Glomerular endothelial cell (primary cell): Measurements from ENCODE around the gene IQCE. TPM values are rescaled to one million over a fixed set of nuclear protein-coding genes. Genes with fewer than 3 reads are reported as not detected.

ENCODE experiments used
- DNase-seq: peaks from one replicate; pipeline ENCODE4 v3.0.0-alpha.2; 2011; ENCODE audit warnings: low read depth, low spot score; ENCODE audit errors: extremely low read depth
- total RNA-seq: library from RNA; depleted of rRNA; stranded (reverse); fragments of >200 nt; gene quantifications from 2 replicates; pipeline ENCODE4 v1.2.3, GENCODE V29; 2015

The IQCE gene
- total RNA-seq, 1 donor from 2014 or later, result 12.7 TPM

DNA sequence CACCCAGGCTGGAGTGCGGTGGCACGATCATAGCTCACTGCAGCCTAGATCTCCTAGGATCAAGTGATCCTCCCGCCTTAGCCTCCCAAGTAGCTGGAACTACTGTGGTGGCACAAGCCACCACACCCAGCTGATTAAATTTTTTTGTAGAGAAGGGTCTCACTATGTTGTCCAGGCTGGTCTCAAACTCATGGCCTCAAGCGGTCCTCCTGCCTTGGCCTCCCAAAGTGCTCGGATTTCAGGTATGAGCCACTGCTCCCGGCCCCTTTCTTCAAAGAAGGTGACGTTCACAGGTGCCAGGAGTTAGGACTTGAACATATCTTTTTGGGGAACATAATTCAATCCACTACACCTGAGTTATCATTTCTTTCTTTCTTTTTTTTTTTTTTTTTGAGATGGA, 70.1 kb downstream of the IQCE start:
- no peak for DNase-seq

DNA sequence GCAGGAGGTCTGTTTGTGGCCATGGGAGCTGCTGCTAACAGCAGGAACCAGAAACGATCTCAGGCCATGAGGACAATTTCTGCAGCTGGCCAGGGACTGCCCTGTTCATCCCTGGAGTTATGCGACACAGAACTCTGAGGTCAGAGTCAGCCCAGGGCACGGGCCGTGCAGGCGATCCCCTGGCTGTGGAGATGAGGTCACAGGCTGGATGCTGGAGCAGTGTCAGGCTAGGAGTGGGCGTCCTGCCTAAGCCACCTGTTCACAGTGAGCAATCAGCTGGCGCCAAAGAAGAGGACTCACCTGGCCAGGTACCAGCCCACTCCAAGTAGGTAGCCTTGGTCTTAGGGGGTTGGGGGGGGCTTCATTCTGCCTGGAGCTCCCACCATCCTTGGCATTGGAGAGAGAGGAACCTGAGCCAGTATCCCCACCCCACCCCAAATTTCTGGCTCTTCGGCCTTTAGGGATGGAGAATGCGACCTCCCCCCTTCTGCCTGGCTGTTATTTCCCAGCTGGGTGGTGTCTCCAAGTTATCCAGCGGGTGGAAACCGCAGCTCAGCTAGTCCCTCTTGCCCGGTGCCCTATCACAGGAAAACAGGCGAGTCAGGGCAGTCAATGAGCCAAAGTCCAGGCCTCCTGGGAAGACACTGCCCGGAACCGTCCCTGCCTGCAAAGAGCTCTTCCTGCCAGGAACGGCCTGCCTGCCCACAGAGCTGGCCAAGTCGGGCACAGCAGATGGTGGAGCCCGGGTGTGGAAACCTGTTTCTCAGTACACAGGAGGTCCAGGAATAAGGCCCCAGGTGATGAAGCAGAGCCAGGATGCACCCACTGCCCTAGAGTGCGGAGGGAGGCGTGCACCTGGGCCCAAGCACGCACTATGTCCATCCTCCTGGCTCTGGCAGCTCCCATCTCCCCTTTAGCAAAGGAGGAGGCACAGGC, 71.2 kb downstream of the IQCE start:
- no peak for DNase-seq

DNA sequence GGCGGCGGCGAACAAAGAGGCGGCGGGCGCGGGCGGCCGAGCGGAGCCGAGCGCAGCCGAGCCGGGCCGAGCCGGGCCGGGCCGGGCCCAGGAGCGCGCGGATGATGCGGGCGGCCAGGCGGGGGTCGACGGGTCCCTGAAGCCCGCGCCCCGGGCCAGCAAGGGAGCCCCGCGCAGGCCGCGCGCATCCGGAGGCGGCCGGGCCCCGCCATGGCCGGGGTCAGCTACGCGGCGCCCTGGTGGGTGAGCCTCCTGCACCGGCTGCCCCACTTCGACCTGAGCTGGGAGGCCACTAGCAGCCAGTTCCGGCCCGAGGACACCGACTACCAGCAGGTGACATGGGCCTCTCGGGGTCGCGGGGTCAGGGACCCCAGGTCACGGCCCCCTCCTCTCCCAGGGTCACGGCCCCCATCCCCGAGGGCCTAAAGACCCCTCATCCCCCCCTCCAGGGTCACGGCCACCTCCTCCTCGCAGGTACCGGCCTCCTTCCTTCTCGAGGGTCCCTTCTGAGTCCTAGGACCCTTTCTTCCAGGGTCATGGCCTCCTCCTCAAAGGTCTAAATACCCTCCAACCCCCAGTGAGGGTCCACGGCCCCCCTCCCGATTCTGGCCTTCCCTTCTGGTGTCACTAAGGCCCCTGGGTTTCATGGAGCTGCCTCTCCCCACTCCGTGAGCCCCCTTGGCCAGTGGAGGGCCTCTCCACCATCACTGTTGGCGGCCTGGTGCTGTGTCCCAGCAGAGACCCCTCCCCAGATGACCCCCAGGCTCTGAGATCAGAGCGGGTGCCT, 73.4 kb downstream of the IQCE start, which contains the start of gene TTYH3:
Gene TTYH3, plus strand, starts transcription at position 41 of the 787 bp plus-strand sequence. Its CDS starts 170 bp downstream, at position 211.
- no peak for DNase-seq

DNA sequence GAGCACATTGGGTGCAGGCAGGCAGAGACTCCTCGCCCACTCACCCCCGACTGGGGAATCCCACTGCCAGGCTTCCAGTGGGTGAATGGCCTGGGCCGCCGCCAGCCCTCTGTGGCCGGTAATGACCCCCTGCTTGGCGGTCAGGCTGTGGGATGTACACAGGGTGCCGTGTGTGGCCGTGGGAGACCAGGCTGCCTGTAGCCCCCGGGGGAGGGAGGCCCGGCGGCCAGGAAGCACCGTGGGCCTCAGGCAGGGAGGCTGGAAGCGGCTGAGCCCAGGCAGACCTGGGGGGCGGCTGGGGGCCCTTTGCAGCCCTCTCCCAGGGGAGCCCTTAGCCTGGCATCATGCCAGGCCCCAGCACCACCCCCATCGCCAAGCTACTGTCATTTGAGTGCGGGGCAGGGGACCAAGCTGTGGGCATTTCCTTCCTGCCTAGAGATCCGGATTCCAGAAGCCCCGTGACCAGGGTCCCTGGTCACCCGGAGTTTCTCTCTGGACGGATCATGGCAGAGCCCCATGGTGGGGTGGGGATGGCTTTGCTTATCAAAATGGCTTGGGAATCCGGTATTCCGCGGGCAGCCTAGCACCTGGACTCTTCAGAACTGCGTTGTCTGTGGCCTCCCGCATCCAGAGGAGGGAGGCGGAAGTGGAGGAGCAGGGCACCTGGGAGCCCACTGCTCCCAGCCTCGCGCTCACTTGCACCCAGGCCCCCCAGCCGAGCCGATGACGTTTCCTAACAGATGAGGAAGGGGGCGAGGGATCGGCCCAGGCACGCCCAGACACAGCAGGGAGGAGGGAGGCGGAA, 74.2 kb downstream of the IQCE start:
- DNase-seq, result no peak

DNA sequence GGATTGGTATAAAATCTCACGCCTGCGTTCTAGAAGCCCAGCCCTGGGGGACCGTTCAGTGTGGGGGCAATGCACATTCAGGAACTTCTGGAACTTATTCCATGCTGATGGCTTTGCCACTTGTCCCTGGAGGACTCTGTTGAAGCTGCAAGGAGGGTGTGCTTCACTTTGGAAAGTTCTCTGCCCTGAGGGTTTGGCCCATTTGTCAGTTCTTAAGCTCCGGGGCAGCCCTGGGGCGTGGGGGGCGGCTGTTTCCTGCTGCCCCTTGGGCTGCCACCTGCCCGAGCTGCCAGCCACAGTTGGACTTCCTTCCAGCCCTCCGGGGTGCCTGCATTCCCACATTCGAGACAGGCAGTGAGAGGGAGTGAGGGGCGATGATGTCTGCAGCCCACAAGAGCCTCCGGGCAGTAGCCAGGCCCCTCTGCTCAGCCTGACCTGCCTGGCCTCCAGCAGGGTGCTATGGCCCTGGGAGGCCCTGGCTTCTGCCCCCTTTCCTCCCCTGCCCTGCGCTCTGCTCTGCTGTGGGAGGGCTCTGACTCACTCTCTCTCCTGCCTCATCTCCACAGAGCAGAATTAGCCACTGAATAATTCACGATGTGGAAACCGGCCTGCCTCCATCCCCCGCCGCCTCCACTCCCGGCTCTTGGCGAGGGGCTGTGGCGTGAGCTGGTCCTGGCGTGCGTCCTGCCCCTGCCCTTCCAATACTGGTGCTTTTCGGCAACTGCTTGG, 74.9 kb downstream of the IQCE start:
- DNase-seq, result no peak

DNA sequence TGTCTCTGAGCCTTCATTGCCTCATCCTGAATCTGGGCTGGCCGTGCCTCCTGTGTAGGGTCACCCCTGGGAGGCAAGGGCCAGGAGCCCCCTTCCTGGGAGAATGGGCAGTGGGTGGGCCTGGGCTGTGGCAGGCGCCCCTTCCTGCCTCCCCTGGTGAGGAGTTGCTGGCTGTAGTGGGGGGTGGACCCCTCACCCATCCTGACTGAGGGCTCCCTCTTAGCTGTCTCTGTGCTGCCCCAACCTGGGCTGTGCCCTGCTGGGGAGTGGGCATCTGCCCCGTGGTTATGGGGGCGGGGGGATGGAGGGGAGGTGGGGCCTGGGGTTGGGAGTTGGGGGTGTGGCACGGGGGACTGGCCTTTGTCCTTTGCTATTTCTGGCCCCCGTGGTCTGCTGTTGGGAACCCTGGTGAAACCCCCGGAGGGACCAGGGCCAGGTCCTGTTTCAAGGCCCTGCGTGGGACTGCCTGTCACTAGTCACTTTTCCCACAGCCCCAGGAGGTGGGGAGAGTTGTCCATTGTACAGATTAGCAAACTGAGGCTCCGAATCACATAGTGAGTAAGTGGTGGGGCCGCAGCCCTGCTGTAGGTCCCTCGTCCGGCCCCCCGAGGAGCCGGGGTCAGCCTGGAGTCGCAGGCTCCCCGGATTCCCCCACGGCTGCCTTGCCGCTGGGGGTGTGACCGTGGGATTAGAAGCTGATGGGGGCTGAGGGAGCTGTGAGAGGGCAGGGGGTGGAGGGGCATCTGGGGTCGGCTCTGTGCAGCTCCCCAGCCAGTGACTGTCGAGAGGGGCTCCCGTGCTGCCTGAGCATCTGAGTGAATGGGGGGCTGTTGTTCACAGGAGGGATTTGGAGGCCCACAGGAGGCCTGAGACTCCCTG, 75.7 kb downstream of the IQCE start:
- no peak for DNase-seq

DNA sequence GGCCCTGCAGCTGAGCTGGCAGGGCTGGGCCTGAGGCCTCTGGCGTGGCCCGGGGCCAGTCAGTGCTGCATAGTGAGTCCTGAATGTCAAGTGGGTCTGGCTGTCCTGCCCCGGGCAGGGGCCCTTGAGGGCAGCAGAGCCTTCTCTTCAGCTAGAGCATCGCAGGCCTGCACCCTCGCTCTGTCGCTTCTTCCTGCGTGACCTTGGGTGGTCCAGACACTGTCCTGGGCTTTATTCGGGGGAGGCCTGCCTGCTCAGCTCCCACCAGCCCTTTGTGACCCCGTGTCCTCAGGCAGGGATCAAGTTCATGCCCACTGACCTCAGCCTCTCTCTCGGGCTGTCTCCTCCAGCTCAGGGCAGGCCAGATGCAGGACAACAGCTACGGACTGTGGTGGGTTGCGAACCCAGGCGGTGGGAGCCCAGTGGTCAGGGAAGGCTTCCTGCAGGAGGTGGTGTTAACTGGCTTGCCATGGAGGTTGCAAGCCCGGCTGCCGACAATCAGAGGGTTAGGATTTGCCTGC, 76.4 kb downstream of the IQCE start:
- no peak for DNase-seq

DNA sequence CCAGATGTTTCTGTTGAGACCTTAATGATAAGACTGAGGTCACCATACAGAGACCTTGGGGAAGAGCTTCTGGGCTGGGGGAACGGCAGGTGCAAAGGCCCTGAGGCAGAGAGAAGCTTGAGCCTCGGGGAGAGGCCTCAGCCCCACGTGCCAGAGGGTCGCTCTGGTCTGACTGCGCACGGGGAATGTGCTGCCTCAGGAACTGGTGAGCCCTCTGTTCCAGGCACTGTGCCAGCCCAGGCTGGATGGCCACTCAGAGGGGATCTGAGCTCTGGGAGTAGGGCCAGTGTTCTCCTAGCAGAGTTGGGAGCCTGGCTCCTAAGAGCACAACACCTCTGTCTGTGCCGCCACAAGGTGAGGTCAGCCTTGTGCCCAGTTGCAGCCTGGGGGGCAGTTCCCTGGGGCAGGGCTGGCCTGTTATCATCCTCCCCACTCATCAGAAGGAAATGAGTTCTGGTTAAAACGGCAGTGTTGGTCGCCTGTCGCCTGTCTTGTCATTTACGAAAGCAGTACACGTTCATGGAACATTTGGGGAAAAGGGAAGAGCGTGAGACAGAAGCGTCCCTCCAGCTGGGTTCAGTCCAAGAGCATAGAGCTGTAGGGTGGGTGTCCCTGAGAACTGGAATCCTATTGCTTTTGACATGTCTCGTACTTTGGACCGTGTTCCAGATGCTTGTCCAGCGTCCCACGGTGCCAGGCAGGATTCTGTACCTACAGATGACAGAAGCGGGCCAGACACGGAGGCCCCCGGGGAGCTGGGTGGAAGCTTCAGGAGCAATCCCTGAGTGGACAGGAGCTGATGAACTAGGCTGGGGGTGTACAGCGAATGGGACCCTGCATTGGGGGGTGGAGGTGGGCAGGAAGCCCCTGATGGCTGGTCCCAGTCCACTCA, 77.3 kb downstream of the IQCE start:
- no peak for DNase-seq

DNA sequence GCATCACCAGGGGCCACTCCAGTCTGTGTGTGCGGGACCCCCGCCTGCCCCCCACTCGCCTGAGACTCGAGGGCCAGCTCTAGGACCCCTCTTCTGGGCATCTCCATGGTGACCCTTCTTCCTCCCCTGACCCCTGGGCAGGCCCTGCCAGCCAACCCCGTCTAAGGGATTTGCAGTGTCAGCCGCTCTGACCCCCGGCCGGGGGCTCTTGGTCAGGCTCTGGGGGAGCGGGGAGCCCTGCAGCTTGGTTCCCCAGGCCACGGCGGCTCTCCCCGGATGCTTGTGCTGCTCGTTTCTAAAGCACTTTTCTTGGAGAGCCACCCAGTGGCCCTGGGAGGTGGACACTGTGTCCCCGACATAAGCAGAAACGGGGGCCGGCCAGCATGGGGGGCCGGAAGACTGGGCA, 78.3 kb downstream of the IQCE start:
- no peak for DNase-seq

DNA sequence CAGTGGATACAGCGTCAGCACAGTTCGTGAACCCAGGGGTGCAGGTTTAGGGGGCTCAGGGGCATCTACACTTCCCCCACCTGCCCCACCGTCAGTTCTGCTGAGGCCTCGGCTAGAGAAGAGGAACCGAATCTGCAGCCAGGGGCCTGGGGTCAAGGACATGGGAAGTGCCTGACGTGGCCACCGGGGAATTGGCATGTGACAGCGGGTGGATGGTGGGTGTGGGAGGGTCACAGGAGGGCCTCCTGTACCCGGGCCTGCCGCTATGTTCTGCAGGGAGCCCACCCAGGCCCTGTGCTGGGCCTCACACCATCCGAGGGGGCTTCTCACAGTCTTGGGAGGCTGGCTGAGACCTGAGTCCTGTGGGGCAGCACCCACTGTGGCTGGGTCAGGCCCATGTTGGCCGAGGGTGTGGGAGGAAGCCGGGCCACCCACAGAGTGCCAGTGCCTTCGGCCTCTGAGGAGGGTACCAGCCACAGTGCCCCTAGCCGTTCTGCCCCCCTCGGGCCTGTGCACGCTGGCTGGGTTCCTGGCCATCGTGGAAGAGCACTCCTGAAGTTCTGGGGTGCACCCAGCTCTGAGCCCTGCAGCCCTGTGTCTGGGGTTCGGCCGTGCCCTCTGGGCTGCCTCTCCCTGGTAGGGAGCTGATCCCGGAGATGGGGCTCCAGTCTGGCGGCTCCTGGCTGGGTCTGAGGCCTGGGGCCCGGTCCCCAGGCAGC, 78.9 kb downstream of the IQCE start:
- no peak for DNase-seq

DNA sequence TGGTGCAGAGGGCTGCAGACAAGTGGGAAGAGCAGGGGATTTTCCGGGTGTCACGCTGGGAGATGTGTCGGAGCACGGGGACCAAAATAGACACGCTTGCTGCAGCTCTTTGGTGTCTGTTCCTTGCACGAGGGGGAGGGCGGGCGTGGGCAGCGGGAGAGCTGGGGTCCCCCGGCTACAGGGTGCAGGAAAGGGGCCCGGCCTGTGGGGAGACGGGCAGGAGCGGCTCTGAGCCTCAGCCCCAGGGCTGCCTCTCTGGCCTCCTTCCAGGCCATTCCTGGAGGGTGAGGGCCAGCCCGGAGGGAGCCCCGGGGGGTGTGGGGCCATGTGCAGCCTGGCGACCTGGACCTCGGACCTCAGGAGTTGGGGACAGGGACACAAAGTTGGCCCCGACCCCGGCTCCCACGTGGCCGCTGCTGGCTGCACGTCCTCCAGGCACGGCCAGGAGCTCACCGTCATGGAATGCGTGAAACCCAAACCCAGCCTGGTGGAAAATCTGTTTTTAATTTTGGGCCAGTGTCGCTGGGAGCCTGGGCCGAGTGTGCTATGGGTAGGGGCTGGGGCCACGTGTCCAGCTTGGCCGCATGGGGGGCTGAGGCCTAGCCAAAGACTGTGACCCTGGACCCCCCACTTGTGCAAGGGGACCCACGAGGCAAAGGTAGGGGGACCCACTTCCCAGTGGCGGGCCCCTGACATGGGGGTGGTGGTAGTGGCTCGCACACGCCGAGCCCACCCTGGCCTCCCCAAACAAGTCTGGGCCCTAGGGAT, 79.6 kb downstream of the IQCE start:
- DNase-seq, result no peak

DNA sequence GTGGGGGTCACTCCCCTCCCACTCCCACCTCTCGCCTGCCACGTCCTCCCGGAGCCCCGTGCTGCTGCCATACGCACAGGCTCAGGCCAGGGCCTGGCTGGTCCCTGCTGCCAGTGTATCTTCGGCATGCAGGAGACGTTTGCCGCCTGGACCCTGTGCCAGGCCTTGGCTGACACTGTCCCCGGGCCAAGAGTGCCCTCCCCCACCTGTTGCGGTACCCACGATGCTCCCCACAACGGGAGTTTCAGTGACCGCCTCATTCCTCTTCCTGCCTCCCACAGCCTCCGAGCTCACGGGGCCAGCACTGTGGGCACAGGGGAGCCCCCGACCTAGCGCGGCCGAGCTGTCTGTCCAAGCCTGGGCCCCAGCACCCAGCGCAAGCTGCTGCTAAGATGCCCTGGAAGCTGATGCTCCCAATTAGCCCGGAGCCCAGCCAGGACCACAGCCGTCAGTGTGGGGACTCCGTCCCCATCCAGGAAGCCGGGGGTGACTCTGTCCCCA, 80.5 kb downstream of the IQCE start:
- no peak for DNase-seq

DNA sequence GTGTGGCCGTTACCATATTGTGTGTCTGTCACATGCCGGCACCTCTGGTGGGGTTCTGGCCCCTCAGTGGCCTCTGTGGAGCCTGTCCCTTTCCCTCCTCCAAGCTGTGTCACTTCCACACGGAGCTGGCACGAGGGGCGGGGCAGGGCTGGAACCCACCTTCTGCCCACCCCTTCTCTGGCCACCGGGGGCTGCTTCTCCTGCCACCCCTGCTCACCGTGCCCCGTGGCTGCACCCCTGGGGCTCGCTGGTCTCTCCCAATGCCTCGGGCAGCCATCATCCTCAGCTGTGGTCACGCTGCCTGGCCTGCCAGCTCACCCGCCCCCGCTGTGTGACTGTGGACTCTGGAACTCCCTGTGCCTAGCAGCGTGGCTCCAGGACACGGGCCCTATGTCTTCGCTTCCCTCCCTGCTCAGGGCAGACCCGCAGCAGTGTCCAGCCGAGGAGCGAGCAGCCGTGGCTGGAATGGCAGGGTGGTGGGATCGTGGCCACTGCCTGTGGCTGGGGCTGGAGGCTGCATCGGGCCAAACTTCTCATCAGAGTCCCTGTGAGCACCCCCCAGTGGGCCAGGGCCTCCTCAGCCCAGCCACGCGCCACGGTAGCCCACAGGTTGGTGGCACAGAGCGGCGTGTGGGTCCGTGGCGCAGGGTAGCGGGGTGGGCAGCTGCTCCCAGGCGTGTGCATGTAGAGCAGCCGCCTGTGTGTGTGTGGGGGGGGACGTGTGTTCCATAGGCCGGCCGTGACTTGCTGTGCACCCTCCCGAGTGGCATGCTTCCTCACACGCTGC, 81.1 kb downstream of the IQCE start:
- no peak for DNase-seq

DNA sequence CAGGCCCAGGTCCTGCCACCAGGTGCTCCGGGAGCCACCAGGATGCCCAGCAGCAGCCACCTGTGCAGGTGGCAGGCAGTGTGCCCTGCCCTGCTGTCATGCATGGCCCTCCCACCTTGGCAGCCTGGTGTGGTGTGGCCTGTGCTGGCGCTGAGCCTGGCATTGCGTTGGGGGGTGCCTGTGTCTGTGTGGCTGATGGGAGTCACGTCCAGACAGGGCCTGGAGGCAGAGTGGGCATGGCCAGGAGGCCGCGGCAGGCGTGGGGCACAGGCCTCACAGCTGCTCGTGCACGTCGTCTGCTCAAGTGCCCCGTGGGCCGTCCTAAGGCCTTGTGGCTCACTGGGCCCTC, 81.7 kb downstream of the IQCE start:
- no peak for DNase-seq

DNA sequence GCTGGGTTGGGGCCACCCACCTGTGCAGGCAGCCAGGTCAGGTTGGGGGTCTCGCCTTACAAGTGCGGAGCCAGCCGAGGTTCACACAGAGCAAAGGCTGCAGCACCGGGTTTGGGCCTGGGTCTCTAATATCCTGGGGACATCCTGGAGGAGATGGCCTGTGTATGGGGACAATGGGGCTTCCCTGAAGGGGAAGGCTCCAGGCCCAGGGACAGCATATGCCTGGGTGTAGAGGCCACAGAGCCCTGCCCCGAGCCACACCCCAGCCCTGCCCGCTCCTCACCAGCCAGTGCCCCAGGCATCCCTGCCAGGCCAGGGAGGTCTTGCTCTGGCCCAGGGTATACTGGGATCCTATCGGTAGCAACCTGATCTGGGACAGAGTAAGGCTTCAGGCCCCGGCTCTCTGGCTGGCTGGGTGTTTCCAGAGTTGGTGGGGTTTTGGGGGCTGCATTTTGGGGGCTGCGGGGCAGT, 82.1 kb downstream of the IQCE start:
- DNase-seq, result no peak
